Measurements from ENCODE around the gene TGFBI.
A peak's percentile ranks its signal among the peaks of the same experiment; 100 is the strongest.

- no peak for TF ChIP-seq POLR2A (IDR thresholded peaks at IDR 0.05)
- peak in 2 of 6 experiments; percentile 23 to 30 for TF ChIP-seq CTCF (IDR thresholded peaks at IDR 0.05)
Observed at GRCh38 chr5:136066661-136067271, 38.0 kb downstream of the TGFBI start.

All from adrenal gland (tissue), 5 donors.